Smooth muscle cell of the coronary artery (primary cell): ENCODE measurements around the gene NTNG1. TPM values are rescaled to one million over a fixed set of nuclear protein-coding genes. Genes with fewer than 3 reads are reported as not detected.

ENCODE experiments used
- total RNA-seq: library from RNA; depleted of rRNA; stranded (reverse); fragments of >200 nt; gene quantifications from 2 replicates; pipeline ENCODE4 v1.2.3, GENCODE V29; 2014; ENCODE audit warnings: low replicate concordance

Gene NTNG1
- 0.08 and 17.3 TPM in 2 replicates for total RNA-seq

GRCh38 chr1:107140703-107141490, at the start of gene NTNG1:
Gene NTNG1, plus strand, starts transcription at chr1:107141039.

Other genes with a start within 250 kb of the NTNG1 start
- 11.0 and 15.0 TPM in 2 replicates for gene PRMT6, start 84.4 kb upstream of the NTNG1 start, total RNA-seq